ENCODE data around the gene ZMYND10. TPM values are rescaled to one million over a fixed set of nuclear protein-coding genes. Genes with fewer than 3 reads are reported as not detected.

ZMYND10 gene
- total and polyA plus RNA-seq, 2 experiments from 2014 or later: 0.29 to 0.31 TPM

- TF ChIP-seq ZNF462 (CRISPR knock-in tag; IDR thresholded peaks at IDR 0.05): no peak
- TF ChIP-seq CREB1 (CRISPR knock-in tag; IDR thresholded peaks at IDR 0.05; ENCODE audit: low read depth): no peak
- TF ChIP-seq EZH2phosphoT487 (IDR thresholded peaks at IDR 0.05; ENCODE audit: unreplicated experiment): no peak
- TF ChIP-seq, protein P1, sequence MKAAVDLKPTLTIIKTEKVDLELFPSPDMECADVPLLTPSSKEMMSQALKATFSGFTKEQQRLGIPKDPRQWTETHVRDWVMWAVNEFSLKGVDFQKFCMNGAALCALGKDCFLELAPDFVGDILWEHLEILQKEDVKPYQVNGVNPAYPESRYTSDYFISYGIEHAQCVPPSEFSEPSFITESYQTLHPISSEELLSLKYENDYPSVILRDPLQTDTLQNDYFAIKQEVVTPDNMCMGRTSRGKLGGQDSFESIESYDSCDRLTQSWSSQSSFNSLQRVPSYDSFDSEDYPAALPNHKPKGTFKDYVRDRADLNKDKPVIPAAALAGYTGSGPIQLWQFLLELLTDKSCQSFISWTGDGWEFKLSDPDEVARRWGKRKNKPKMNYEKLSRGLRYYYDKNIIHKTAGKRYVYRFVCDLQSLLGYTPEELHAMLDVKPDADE (IDR thresholded peaks at IDR 0.05): no peak
Observed at GRCh38 chr3:50319181-50319893, 26.2 kb downstream of the ZMYND10 start (continued).

GRCh38 chr3:50318615-50319014, 26.9 kb downstream of the ZMYND10 start:
- H3K27ac ChIP-seq (ENCODE audit: low read depth): no peak overlapping the region
- TF ChIP-seq ZNF114 (CRISPR knock-in tag; IDR thresholded peaks at IDR 0.05): no peak
- peaks cover 15% of the 10 kb centered on the region for H3K4me1 ChIP-seq (ENCODE audit: insufficient read depth)
- H3K4me2 ChIP-seq: no peak overlapping the region
- Mint-ChIP-seq H3K4me1 (peaks cover 30% of the 10 kb centered on the region), H3K36me3 (ENCODE audit: low read depth) (peaks cover 59% of the 10 kb centered on the region), H3K9me3 (peaks cover 7% of the 10 kb centered on the region), H3K4me3 (peak overlapping the region; percentile 86; the same call in 2 of the 3 replicates), H3K27me3 (ENCODE audit: insufficient read depth, low read depth, poor library complexity) (peaks cover 10% of the 10 kb centered on the region), H3K27ac (no peak overlapping the region)
- H3K4me3 ChIP-seq: no peak overlapping the region
- H3K9me2 ChIP-seq (ENCODE audit: insufficient read depth): no peaks in the 10 kb centered on the region
- H3F3A ChIP-seq (replicated peaks; ENCODE audit: low read depth): peaks cover 20% of the 10 kb centered on the region; the same call in 1 of the 2 replicates
- peaks cover 5% of the 10 kb centered on the region; the same call in 1 of the 2 replicates for H4K20me1 ChIP-seq (replicated peaks; ENCODE audit: insufficient read depth)
- H3K79me2 ChIP-seq (replicated peaks; ENCODE audit: insufficient read depth): peaks cover 26% of the 10 kb centered on the region
- H2AFZ ChIP-seq: no peak overlapping the region
- no peak for ATAC-seq
- H3K36me3 ChIP-seq (ENCODE audit: insufficient read depth): peaks cover 8% of the 10 kb centered on the region
- no peak for DNase-seq (ENCODE audit: low spot score)
- H3K27me3 ChIP-seq (ENCODE audit: insufficient read depth): no peaks in the 10 kb centered on the region

Measured in GM23338 (cell line).